ENCODE measurements around the gene BRMS1.
A peak's percentile ranks its signal among the peaks of the same experiment; 100 is the strongest.

BRMS1 gene

GRCh38 chr11:66334605-66335442 lies 10.1 kb downstream of the BRMS1 start:
- TF ChIP-seq MYC (IDR thresholded peaks at IDR 0.05; ENCODE audit: low read depth, low read length) (peak; percentile 54), POLR2A (IDR thresholded peaks at IDR 0.05; ENCODE audit: extremely low read depth, insufficient read length) (peak; percentile 13), CTCF (IDR thresholded peaks at IDR 0.05; ENCODE audit: low read depth, low read length) (no peak), MAX (IDR thresholded peaks at IDR 0.05; ENCODE audit: low read depth, low read length) (0 out of 2 replicates have a peak, but pooled peaks have one; percentile 26)
- DNase-seq (ENCODE audit: low read depth) = peak; percentile 92
- H3K4me3 ChIP-seq (ENCODE audit: low read depth, low read length) = peak overlapping the region; percentile 78

- H3K4me3 ChIP-seq (ENCODE audit: low read depth, low read length) = no peak overlapping the region
- no peak for DNase-seq (ENCODE audit: low read depth)
- TF ChIP-seq MYC (IDR thresholded peaks at IDR 0.05; ENCODE audit: low read depth, low read length) = no peak
- TF ChIP-seq MAX (IDR thresholded peaks at IDR 0.05; ENCODE audit: low read depth, low read length) = no peak
- TF ChIP-seq CTCF (IDR thresholded peaks at IDR 0.05; ENCODE audit: low read depth, low read length) = no peak
- no peak for TF ChIP-seq POLR2A (IDR thresholded peaks at IDR 0.05; ENCODE audit: extremely low read depth, insufficient read length)
These were observed 10.9 kb downstream of the BRMS1 start for GRCh38 chr11:66333896-66334604.

- TF ChIP-seq MYC (IDR thresholded peaks at IDR 0.05; ENCODE audit: low read depth, low read length) (no peak), MAX (IDR thresholded peaks at IDR 0.05; ENCODE audit: low read depth, low read length) (no peak), CTCF (IDR thresholded peaks at IDR 0.05; ENCODE audit: low read depth, low read length) (no peak), POLR2A (IDR thresholded peaks at IDR 0.05; ENCODE audit: extremely low read depth, insufficient read length) (no peak)
- DNase-seq (ENCODE audit: low read depth) = no peak
- no peak overlapping the region for H3K4me3 ChIP-seq (ENCODE audit: low read depth, low read length)
These were observed 11.6 kb downstream of the BRMS1 start for GRCh38 chr11:66333220-66333877.

GRCh38 chr11:66332371-66333219 lies 12.3 kb downstream of the BRMS1 start:
- no peak overlapping the region for H3K4me3 ChIP-seq (ENCODE audit: low read depth, low read length)
- TF ChIP-seq POLR2A (IDR thresholded peaks at IDR 0.05; ENCODE audit: extremely low read depth, insufficient read length) (no peak), MAX (IDR thresholded peaks at IDR 0.05; ENCODE audit: low read depth, low read length) (no peak), MYC (IDR thresholded peaks at IDR 0.05; ENCODE audit: low read depth, low read length) (no peak), CTCF (IDR thresholded peaks at IDR 0.05; ENCODE audit: low read depth, low read length) (no peak)
- no peak for DNase-seq (ENCODE audit: low read depth)
